Gastrocnemius medialis (tissue), 4 donors: Measurements from ENCODE around the gene FOXO6. TPM values are rescaled to one million over a fixed set of nuclear protein-coding genes. Genes with fewer than 3 reads are reported as not detected.

Experiments used
- ATAC-seq, 2 donors: fragments of 150-250 bp; one replicate each; pipeline ENCODE4 v1.9.1; 2016
- DNase-seq, 2 donors: peaks; one replicate each; pipeline ENCODE4 v3.0.0-alpha.2; 2019
- H3K27ac ChIP-seq, 4 donors: fragments of 200-600 bp; sonication (generic); 1 replicate in 1 of 4; 2 replicates in 3 of 4; pipeline ENCODE4 v1.5.1; 2016 to 2018; ENCODE audit warnings: mild to moderate bottlenecking in 2 of 4, moderate library complexity in 1 of 4
- H3K27me3 ChIP-seq, 3 donors: fragments of 200-600 bp; sonication (generic) in 2 of 3; 1 replicate in 1 of 3; 2 replicates in 2 of 3; pipeline versions ENCODE4 v1.5.1 to v1.6.0; 2016 to 2019; ENCODE audit warnings: mild to moderate bottlenecking in 1 of 3, moderate library complexity in 1 of 3
- H3K36me3 ChIP-seq, 2 donors: fragments of 200-600 bp; sonication (generic) in 1 of 2; one replicate each; pipeline ENCODE4 v1.5.1; 2017 to 2018
- H3K4me1 ChIP-seq, 2 donors: fragments of 200-600 bp; sonication (generic) in 1 of 2; one replicate each; pipeline ENCODE4 v1.5.1; 2016 to 2017; ENCODE audit warnings: mild to moderate bottlenecking in 2 of 2
- H3K4me3 ChIP-seq, 4 donors: fragments of 200-600 bp; sonication (generic) in 3 of 4; 1 replicate in 1 of 4; 2 replicates in 3 of 4; pipeline ENCODE4 v1.5.1; 2016 to 2019; ENCODE audit warnings: mild to moderate bottlenecking in 2 of 4
- H3K9me3 ChIP-seq, 3 donors: fragments of 200-600 bp; sonication (generic) in 2 of 3; 1 replicate in 1 of 3; 2 replicates in 2 of 3; pipeline ENCODE4 v1.5.1; 2016 to 2019
- POLR2A ChIP-seq, 2 donors: fragments of 450-650 bp; IDR thresholded peaks; one replicate each; pipeline ENCODE4 v1.6.1; 2017; ENCODE audit warnings: antibody characterized with exemption in 2 of 2, mild to moderate bottlenecking in 2 of 2, moderate library complexity in 2 of 2
- in situ Hi-C, 4 donors: fragments of 200-750 bp; cut with MboI; loops; one replicate each; pipeline versions ENCODE4 v1.15.0 to v1.8.0; 2017; ENCODE audit warnings: low sequenced_read_pairs in 4 of 4
- intact Hi-C: fragments of 100-400 bp; cut with DNase I; formaldehyde crosslinking; loops from one replicate; pipeline ENCODE4 v1.15.1; 2023; ENCODE audit warnings: low total_unique reads
- total RNA-seq, 4 donors: library from RNA; depleted of rRNA; stranded (reverse); fragments of >200 nt; gene quantifications; one replicate each; pipeline versions ENCODE4 v1.1.0 to v1.2.3, GENCODE V29; 2016
- TF ChIP-seq, protein P1 (sequence below), 5 experiments: fragments of 450-650 bp in 3 of 5; fragments of 200-600 bp in 2 of 5; sonication (generic) in 2 of 5; IDR thresholded peaks in 4 of 5; conservative IDR thresholded peaks in 1 of 5; 1 replicate in 4 of 5; 2 replicates in 1 of 5; pipeline ENCODE4 v1.5.1; 2016 to 2019; ENCODE audit warnings: antibody characterized with exemption in 5 of 5, mild to moderate bottlenecking in 3 of 5, moderate library complexity in 3 of 5

FOXO6 gene
- total RNA-seq, 4 donors from 2014 or later, result 0.20 to 3.9 (median 0.94) TPM

DNA sequence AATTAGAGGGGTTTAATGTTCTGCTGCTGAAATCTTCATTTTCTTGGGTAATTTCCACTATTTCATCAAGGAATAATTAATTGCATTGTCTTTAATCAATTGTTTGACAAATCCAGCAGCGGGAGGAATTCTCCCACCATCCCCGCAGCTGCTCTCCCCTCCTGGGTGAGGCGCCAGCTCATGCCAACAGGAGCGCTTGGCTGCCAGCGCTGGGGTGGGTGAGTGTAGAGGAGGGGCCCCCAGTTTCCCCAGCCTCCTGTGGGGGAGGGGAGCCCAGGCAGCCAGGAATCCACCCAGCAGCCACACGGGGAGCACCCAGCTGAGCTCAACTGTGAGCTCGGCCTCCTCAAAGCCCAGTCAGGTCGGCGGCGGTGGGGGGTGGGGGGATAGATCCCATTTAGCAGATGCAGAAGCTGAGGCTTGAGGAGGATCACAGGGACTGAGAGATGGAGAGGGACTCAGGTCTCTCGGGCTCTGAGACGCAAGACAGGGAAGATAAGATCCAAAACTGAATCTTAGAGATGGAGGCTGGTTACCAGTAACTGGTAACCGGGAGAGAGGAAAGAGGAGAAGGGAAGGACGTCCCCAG, 46.5 kb downstream of the FOXO6 start:
- no peak overlapping the region for H3K4me3 ChIP-seq
- H3K4me1 ChIP-seq, result no peaks in the 10 kb centered on the region
- H3K36me3 ChIP-seq, result no peaks in the 10 kb centered on the region
- DNase-seq (no peak), ATAC-seq (no peak)
- in situ Hi-C loops, result no loop called here
- TF ChIP-seq POLR2A (IDR thresholded peaks at IDR 0.05), result no peak
- TF ChIP-seq, protein P1, sequence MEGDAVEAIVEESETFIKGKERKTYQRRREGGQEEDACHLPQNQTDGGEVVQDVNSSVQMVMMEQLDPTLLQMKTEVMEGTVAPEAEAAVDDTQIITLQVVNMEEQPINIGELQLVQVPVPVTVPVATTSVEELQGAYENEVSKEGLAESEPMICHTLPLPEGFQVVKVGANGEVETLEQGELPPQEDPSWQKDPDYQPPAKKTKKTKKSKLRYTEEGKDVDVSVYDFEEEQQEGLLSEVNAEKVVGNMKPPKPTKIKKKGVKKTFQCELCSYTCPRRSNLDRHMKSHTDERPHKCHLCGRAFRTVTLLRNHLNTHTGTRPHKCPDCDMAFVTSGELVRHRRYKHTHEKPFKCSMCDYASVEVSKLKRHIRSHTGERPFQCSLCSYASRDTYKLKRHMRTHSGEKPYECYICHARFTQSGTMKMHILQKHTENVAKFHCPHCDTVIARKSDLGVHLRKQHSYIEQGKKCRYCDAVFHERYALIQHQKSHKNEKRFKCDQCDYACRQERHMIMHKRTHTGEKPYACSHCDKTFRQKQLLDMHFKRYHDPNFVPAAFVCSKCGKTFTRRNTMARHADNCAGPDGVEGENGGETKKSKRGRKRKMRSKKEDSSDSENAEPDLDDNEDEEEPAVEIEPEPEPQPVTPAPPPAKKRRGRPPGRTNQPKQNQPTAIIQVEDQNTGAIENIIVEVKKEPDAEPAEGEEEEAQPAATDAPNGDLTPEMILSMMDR (IDR thresholded peaks at IDR 0.05 in 4 of 5, conservative IDR thresholded peaks at IDR 0.05 in 1 of 5), result no peak
- no peak overlapping the region for H3K27ac ChIP-seq
- H3K9me3 ChIP-seq, result no peaks in the 10 kb centered on the region
- intact Hi-C loops, result no loop called here
- peaks cover 0 to 2% (median 0%) of the 10 kb centered on the region in 3 donors for H3K27me3 ChIP-seq

DNA sequence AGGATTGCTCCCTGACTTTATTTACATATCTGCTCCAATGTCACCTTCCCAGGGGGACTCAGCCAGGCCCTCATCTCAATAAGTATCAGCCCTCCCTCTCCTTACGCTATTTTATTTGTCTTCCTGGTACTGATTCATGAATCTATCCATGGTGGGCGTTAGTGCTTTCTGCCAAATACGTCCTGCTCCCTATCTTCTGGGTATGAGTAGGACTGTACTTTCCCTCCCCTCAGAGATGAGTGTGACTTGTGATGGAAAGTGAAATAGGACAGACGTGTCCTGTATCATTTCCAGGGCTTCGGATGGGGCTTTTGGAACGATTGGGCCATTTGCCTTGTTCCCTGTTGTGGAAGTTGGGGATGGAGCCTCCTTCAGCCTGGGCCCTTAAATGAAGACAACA, 47.5 kb downstream of the FOXO6 start:
- TF ChIP-seq, protein P1 (IDR thresholded peaks at IDR 0.05 in 4 of 5, conservative IDR thresholded peaks at IDR 0.05 in 1 of 5), result no peak
- no peak for TF ChIP-seq POLR2A (IDR thresholded peaks at IDR 0.05)
- intact Hi-C loops, result no loop called here
- H3K27me3 ChIP-seq, result peaks cover 0 to 2% (median 0%) of the 10 kb centered on the region in 3 donors
- DNase-seq (no peak), ATAC-seq (no peak)
- no peak overlapping the region for H3K27ac ChIP-seq
- no peak overlapping the region for H3K4me3 ChIP-seq
- no peaks in the 10 kb centered on the region for H3K4me1 ChIP-seq
- no peaks in the 10 kb centered on the region for H3K9me3 ChIP-seq
- no peaks in the 10 kb centered on the region for H3K36me3 ChIP-seq
- in situ Hi-C loops, result no loop called here

DNA sequence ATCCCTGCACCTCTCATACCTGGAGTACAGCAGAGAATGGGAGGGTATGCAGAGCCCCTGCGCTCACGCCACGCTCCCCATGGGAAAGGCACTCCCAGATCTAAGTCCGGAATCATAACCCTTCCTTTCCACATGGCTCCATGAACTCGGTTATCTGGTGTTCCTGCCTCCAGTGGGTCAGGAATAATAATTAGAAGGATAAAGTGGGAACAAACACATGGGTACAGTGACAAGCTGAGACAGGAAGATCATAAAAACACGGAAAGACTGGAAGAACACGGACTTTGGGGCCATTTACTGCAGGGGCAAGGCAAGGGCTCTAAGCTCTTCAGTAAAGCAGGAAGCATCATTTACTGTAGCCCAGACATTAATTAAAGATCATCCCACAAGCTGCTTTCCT, 48.6 kb downstream of the FOXO6 start:
- intact Hi-C loops (no loop called here), in situ Hi-C loops (loop anchor here (5.0 to 10.0 kb wide), 4 partner anchors 43 to 85 kb away; partner anchors contain the start of gene FOXO6 (in 2 of the 4))
- DNase-seq (no peak), ATAC-seq (no peak)
- no peak overlapping the region for H3K4me3 ChIP-seq
- H3K36me3 ChIP-seq, result no peaks in the 10 kb centered on the region
- TF ChIP-seq, protein P1 (IDR thresholded peaks at IDR 0.05 in 4 of 5, conservative IDR thresholded peaks at IDR 0.05 in 1 of 5), result no peak
- no peak for TF ChIP-seq POLR2A (IDR thresholded peaks at IDR 0.05)
- peaks cover 0 to 2% (median 0%) of the 10 kb centered on the region in 3 donors for H3K27me3 ChIP-seq
- H3K9me3 ChIP-seq, result no peaks in the 10 kb centered on the region
- no peak overlapping the region for H3K27ac ChIP-seq
- no peaks in the 10 kb centered on the region for H3K4me1 ChIP-seq

DNA sequence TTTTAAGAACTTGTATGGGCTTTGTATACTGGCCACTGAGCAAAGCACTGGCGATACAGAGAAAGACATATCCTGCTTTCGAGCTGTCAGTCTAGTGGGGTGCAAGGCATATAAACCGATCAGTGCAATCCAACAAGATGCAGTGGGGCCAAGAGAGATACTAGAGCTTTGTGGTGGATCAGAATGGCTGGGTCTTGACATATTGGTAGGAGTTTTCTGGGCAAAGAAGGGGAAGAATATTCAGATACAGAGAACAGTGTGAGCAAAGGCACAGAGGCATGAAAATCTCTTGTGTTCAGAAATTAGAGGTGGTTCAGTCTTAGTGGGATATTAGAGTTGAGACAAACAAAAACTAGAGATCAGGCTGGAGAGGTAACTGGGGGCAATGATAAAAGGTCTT, 49.2 kb downstream of the FOXO6 start:
- Histone ChIP-seq H3K27me3 (peaks cover 0 to 2% (median 0%) of the 10 kb centered on the region in 3 donors), H3K36me3 (no peaks in the 10 kb centered on the region), H3K4me3 (no peak overlapping the region), H3K27ac (no peak overlapping the region), H3K4me1 (peaks cover 0 to 3% of the 10 kb centered on the region in 2 donors), H3K9me3 (no peaks in the 10 kb centered on the region)
- in situ Hi-C loops, result loop anchor here (5.0 to 10.0 kb wide), 4 partner anchors 43 to 86 kb away; partner anchors contain the start of gene FOXO6 (in 2 of the 4)
- DNase-seq (no peak), ATAC-seq (no peak)
- intact Hi-C loops, result no loop called here
- TF ChIP-seq, protein P1 (IDR thresholded peaks at IDR 0.05 in 4 of 5, conservative IDR thresholded peaks at IDR 0.05 in 1 of 5), result no peak
- no peak for TF ChIP-seq POLR2A (IDR thresholded peaks at IDR 0.05)
